Breast epithelium (tissue), 3 donors: ENCODE measurements around the gene JCHAIN.

ENCODE experiments used
- POLR2A ChIP-seq: fragments of 450-650 bp; IDR thresholded peaks from one replicate; pipeline ENCODE4 v1.6.1; 2016; ENCODE audit warnings: antibody characterized with exemption, mild to moderate bottlenecking, moderate library complexity
- TF ChIP-seq, protein P1 (sequence below), 3 donors: fragments of 450-650 bp; IDR thresholded peaks; one replicate each; pipeline ENCODE4 v1.5.1; 2016 to 2017; ENCODE audit warnings: antibody characterized with exemption in 3 of 3, mild to moderate bottlenecking in 3 of 3, moderate library complexity in 3 of 3

DNA sequence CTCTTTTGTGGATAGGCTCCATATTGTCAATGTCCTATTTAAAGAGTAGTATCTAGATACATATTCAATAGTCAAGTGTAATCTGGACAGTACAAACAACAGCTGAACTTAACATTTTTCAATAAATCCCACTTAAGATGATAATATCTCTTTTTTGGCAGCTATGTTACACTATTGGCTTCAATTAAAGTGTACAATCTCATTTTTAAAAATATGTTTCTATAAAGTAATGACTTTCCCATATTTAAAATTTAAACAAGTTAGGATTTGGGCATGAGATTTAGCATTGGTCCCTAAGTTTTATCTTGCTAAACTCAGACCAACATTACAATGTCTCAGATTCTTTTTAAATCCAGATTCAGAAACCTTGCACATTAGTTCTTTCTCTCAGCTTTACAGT is 7.9 kb upstream of the JCHAIN start:
- TF ChIP-seq, protein P1, sequence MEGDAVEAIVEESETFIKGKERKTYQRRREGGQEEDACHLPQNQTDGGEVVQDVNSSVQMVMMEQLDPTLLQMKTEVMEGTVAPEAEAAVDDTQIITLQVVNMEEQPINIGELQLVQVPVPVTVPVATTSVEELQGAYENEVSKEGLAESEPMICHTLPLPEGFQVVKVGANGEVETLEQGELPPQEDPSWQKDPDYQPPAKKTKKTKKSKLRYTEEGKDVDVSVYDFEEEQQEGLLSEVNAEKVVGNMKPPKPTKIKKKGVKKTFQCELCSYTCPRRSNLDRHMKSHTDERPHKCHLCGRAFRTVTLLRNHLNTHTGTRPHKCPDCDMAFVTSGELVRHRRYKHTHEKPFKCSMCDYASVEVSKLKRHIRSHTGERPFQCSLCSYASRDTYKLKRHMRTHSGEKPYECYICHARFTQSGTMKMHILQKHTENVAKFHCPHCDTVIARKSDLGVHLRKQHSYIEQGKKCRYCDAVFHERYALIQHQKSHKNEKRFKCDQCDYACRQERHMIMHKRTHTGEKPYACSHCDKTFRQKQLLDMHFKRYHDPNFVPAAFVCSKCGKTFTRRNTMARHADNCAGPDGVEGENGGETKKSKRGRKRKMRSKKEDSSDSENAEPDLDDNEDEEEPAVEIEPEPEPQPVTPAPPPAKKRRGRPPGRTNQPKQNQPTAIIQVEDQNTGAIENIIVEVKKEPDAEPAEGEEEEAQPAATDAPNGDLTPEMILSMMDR (IDR thresholded peaks at IDR 0.05): no peak
- TF ChIP-seq POLR2A: no peak
